ENCODE measurements around the gene MGARP.

Gene MGARP

GRCh38 chr4:139304920-139305319, 24.9 kb upstream of the MGARP start:
- Histone ChIP-seq H3K4me1 (ENCODE audit: low read depth, poor library complexity, severe bottlenecking) (peaks cover 59% of the 10 kb centered on the region), H3K27ac (no peak overlapping the region), H3K36me3 (ENCODE audit: insufficient read depth) (peaks cover 12% of the 10 kb centered on the region; the same call in 1 of the 2 replicates), H3K9ac (no peak overlapping the region), H3K4me2 (no peak overlapping the region), H4K20me1 (ENCODE audit: insufficient read depth) (peaks cover 52% of the 10 kb centered on the region), H3K79me2 (ENCODE audit: insufficient read depth, low read depth) (peaks cover 97% of the 10 kb centered on the region), H2AFZ (ENCODE audit: low read depth) (no peak overlapping the region), H3K27me3 (ENCODE audit: insufficient read depth, low read depth) (no peaks in the 10 kb centered on the region), H3K4me3 (IDR thresholded peaks at IDR 0.05; ENCODE audit: insufficient read depth, low read depth, low read length) (no peak overlapping the region)
- no peak for TF ChIP-seq CTCF (conservative IDR thresholded peaks at IDR 0.05; ENCODE audit: low read depth, low read length)

- TF ChIP-seq CTCF (conservative IDR thresholded peaks at IDR 0.05; ENCODE audit: low read depth, low read length): peak; percentile 43
- peak within 1 kb of the TSS; percentile 89 for H3K4me2 ChIP-seq
- peaks cover 39% of the 10 kb centered on the region for H4K20me1 ChIP-seq (ENCODE audit: insufficient read depth)
- H3K79me2 ChIP-seq (ENCODE audit: insufficient read depth, low read depth): peaks cover 92% of the 10 kb centered on the region
- H3K9ac ChIP-seq: peak within 1 kb of the TSS; percentile 97
- peaks cover 62% of the 10 kb centered on the region for H3K4me1 ChIP-seq (ENCODE audit: low read depth, poor library complexity, severe bottlenecking)
- H3K4me3 ChIP-seq (IDR thresholded peaks at IDR 0.05; ENCODE audit: insufficient read depth, low read depth, low read length): peak within 1 kb of the TSS; percentile 53
- H3K36me3 ChIP-seq (ENCODE audit: insufficient read depth): peaks cover 12% of the 10 kb centered on the region; the same call in 1 of the 2 replicates
- H3K27me3 ChIP-seq (ENCODE audit: insufficient read depth, low read depth): no peaks in the 10 kb centered on the region
- H3K27ac ChIP-seq: peak within 1 kb of the TSS; percentile 98
- peak within 1 kb of the TSS; percentile 53 for H2AFZ ChIP-seq (ENCODE audit: low read depth)
Observed at GRCh38 chr4:139301821-139302611, 22.0 kb upstream of the MGARP start, which contains the start of gene NDUFC1. NDUFC1 (minus strand) TSS chr4:139302477; CDS start chr4:139295798, 6,679 bp downstream.

- TF ChIP-seq CTCF (conservative IDR thresholded peaks at IDR 0.05; ENCODE audit: low read depth, low read length): no peak
- Histone ChIP-seq H2AFZ (ENCODE audit: low read depth) (peak within 1 kb of the TSS; percentile 53), H3K4me3 (IDR thresholded peaks at IDR 0.05; ENCODE audit: insufficient read depth, low read depth, low read length) (peak within 1 kb of the TSS; percentile 53), H4K20me1 (ENCODE audit: insufficient read depth) (peaks cover 32% of the 10 kb centered on the region), H3K4me1 (ENCODE audit: low read depth, poor library complexity, severe bottlenecking) (peaks cover 62% of the 10 kb centered on the region), H3K4me2 (peak within 1 kb of the TSS; percentile 89), H3K79me2 (ENCODE audit: insufficient read depth, low read depth) (peaks cover 84% of the 10 kb centered on the region), H3K27ac (peak within 1 kb of the TSS; percentile 98), H3K27me3 (ENCODE audit: insufficient read depth, low read depth) (no peaks in the 10 kb centered on the region), H3K9ac (peak within 1 kb of the TSS; percentile 97), H3K36me3 (ENCODE audit: insufficient read depth) (peaks cover 9% of the 10 kb centered on the region; the same call in 1 of the 2 replicates)
Observed at GRCh38 chr4:139301113-139301820, 21.2 kb upstream of the MGARP start, which contains the start of gene NAA15. NAA15 (plus strand) TSS chr4:139301505; CDS start chr4:139301778, 273 bp downstream.

- H4K20me1 ChIP-seq (ENCODE audit: insufficient read depth): peaks cover 25% of the 10 kb centered on the region
- H3K4me1 ChIP-seq (ENCODE audit: low read depth, poor library complexity, severe bottlenecking): peaks cover 61% of the 10 kb centered on the region
- H2AFZ ChIP-seq (ENCODE audit: low read depth): peak overlapping the region; percentile 52; the same call in 1 of the 2 replicates
- no peaks in the 10 kb centered on the region for H3K27me3 ChIP-seq (ENCODE audit: insufficient read depth, low read depth)
- peak overlapping the region; percentile 97 for H3K9ac ChIP-seq
- peak overlapping the region; percentile 89 for H3K4me2 ChIP-seq
- H3K79me2 ChIP-seq (ENCODE audit: insufficient read depth, low read depth): peaks cover 77% of the 10 kb centered on the region
- TF ChIP-seq CTCF (conservative IDR thresholded peaks at IDR 0.05; ENCODE audit: low read depth, low read length): 0 out of 2 replicates have a peak, but pooled peaks have one; percentile 4
- peak overlapping the region; percentile 43 for H3K4me3 ChIP-seq (IDR thresholded peaks at IDR 0.05; ENCODE audit: insufficient read depth, low read depth, low read length)
- H3K36me3 ChIP-seq (ENCODE audit: insufficient read depth): peaks cover 2% of the 10 kb centered on the region; the same call in 1 of the 2 replicates
- peak overlapping the region; percentile 98 for H3K27ac ChIP-seq
Observed at GRCh38 chr4:139300431-139301112, 20.5 kb upstream of the MGARP start.

Data from KMS-11 (cell line).